ENCODE results near the gene PKIG. TPM values are rescaled to one million over a fixed set of nuclear protein-coding genes. Genes with fewer than 3 reads are reported as not detected.

The PKIG gene
- total and polyA plus RNA-seq, 2 of the 8 experiments (the other 6 are each of a cell fraction or from before 2014, with no cell fraction given), result 26.7 to 34.3 TPM

GRCh38 chr20:44600301-44600700 lies 17.9 kb downstream of the PKIG start:
- Histone ChIP-seq H3K4me2 (ENCODE audit: insufficient read depth in 1 of 2, low read depth in 2 of 2, low read length in 2 of 2) (no peak overlapping the region), H4K20me1 (replicated peaks in 1 of 2; ENCODE audit: control insufficient read depth in 1 of 2, insufficient read depth in 2 of 2, low read length in 2 of 2) (no peaks in the 10 kb centered on the region), H3K27me3 (replicated peaks in 1 of 4; ENCODE audit: control insufficient read depth in 3 of 4, extremely low read depth in 1 of 4, insufficient read depth in 3 of 4, low read length in 3 of 4) (no peaks in the 10 kb centered on the region; a peak in 1 of 7 replicates), H2BK15ac (ENCODE audit: low read length) (no peak overlapping the region), H3K9me3 (ENCODE audit: insufficient read depth in 2 of 2, low read depth in 1 of 2, low read length in 1 of 2) (no peaks in the 10 kb centered on the region), H2BK12ac (ENCODE audit: low read depth, low read length) (no peak overlapping the region), H3K56ac (replicated peaks; ENCODE audit: insufficient read length, low read depth, low read length) (no peak overlapping the region), H2AK5ac (ENCODE audit: low read depth, low read length) (no peak overlapping the region), H3K36me3 (ENCODE audit: control insufficient read depth in 2 of 4, insufficient read depth in 4 of 4, low read length in 3 of 4) (no peaks in the 10 kb centered on the region), H3K23me2 (ENCODE audit: low read depth, low read length) (no peaks in the 10 kb centered on the region), H2BK20ac (ENCODE audit: low read length) (no peak overlapping the region), H2BK5ac (ENCODE audit: low read depth, low read length) (no peak overlapping the region), H3K23ac (ENCODE audit: insufficient read length) (no peak overlapping the region), H4K8ac (ENCODE audit: extremely low read depth, insufficient read depth, low read length) (no peak overlapping the region), H3K9ac (replicated peaks in 1 of 4; ENCODE audit: extremely low read depth in 1 of 4, low read depth in 3 of 4, low read length in 3 of 4) (no peak overlapping the region), H3K4ac (replicated peaks; ENCODE audit: insufficient read length, low read depth, low read length) (no peak overlapping the region), H4K91ac (replicated peaks; ENCODE audit: insufficient read length, low read length) (no peak overlapping the region), H4K5ac (ENCODE audit: insufficient read length, low read depth, low read length) (no peak overlapping the region), H3K4me3 (ENCODE audit: extremely low read depth in 1 of 4, insufficient read depth in 2 of 4, low read depth in 3 of 4, low read length in 4 of 4) (no peak overlapping the region), H3K79me1 (ENCODE audit: low read depth, low read length) (no peaks in the 10 kb centered on the region), H2BK120ac (replicated peaks; ENCODE audit: low read depth, low read length) (no peak overlapping the region), H3K14ac (ENCODE audit: insufficient read length) (no peak overlapping the region), H3K4me1 (replicated peaks in 1 of 4; ENCODE audit: control insufficient read depth in 3 of 4, insufficient read depth in 4 of 4, low read length in 3 of 4) (peaks cover 12 to 20% (median 17%) of the 10 kb centered on the region in 4 experiments), H3K27ac (ENCODE audit: low read depth, low read length) (no peak overlapping the region), H2AFZ (ENCODE audit: low read length) (no peak overlapping the region), H3K79me2 (ENCODE audit: control insufficient read depth in 1 of 2, insufficient read depth in 2 of 2, low read length in 2 of 2) (no peaks in the 10 kb centered on the region), H3K18ac (ENCODE audit: extremely low read depth, low read length) (no peak overlapping the region)
- TF ChIP-seq ZNF274 (IDR thresholded peaks at IDR 0.05; ENCODE audit: borderline replicate concordance, extremely low read depth, low read length) (no peak), BRCA1 (IDR thresholded peaks at IDR 0.05; ENCODE audit: low read depth, low read length) (no peak), BACH1 (IDR thresholded peaks at IDR 0.05; ENCODE audit: low read length) (no peak), CREB1 (IDR thresholded peaks at IDR 0.05) (no peak), BCL11A (IDR thresholded peaks at IDR 0.05; ENCODE audit: low read depth in 2 of 2, low read length in 2 of 2) (no peak)
- DNase-seq (ENCODE audit: low read depth in 1 of 2, low spot score in 2 of 2) (no peak), FAIRE-seq (no peak)
- 89% methylated on average over 4 of the region's 4 CpGs; no CpG with 5 or more reads in 1 of the 2 experiments for WGBS, 2 experiments (ENCODE audit: extremely low coverage in 1 of 2, insufficient coverage in 1 of 2, insufficient read length in 1 of 2, insufficient replicate concordance in 2 of 2, low coverage in 1 of 2, low lambda C conversion rate in 2 of 2, missing lambda C conversion rate in 1 of 2)
- CTCF ChIA-PET (ENCODE audit: partially characterized antibody), result interaction anchor here (0.9 to 2.5 kb wide), 2 partner anchors 10 to 83 kb away, joined by 5 to 10 read pairs; no protein-coding TSS in a partner anchor
- POLR2A ChIA-PET (ENCODE audit: partially characterized antibody), result no interaction called here
